Spinal cord (tissue), 10 donors: Measurements from ENCODE around the gene ZMYM5. TPM values are rescaled to one million over a fixed set of nuclear protein-coding genes. Genes with fewer than 3 reads are reported as not detected.
"Not testable (repeated sequence)": the region's sequence is repeated elsewhere in the genome, so short reads cannot be mapped to it uniquely, and the experiment has no call there.

ENCODE experiments used
- DNase-seq, 6 donors: peaks; one replicate each; pipeline versions ENCODE4 v3.0.0 to v3.0.0-alpha.2; 2013 to 2015; ENCODE audit warnings: low spot score in 6 of 6, low read depth in 4 of 6
- H3K27ac ChIP-seq: one replicate; pipeline ENCODE4 v1.5.1; 2013; ENCODE audit warnings: low read depth, low read length, control low read depth
- H3K27me3 ChIP-seq: one replicate; pipeline ENCODE4 v1.6.1; 2013; ENCODE audit warnings: low read length; ENCODE audit not compliant: control insufficient read depth, insufficient read depth
- H3K36me3 ChIP-seq: one replicate; pipeline ENCODE4 v1.6.1; 2013; ENCODE audit warnings: low read length; ENCODE audit not compliant: control insufficient read depth, insufficient read depth
- H3K4me1 ChIP-seq: one replicate; pipeline ENCODE4 v1.6.1; 2013; ENCODE audit warnings: low read length; ENCODE audit not compliant: control insufficient read depth, insufficient read depth
- H3K4me3 ChIP-seq: one replicate; pipeline ENCODE4 v1.5.1; 2013; ENCODE audit warnings: low read depth, low read length, control low read depth
- H3K9me3 ChIP-seq: one replicate; pipeline ENCODE4 v1.6.1; 2013; ENCODE audit warnings: low read length; ENCODE audit not compliant: control insufficient read depth, insufficient read depth
- WGBS: methylation state at CpG from one replicate; pipeline ENCODE4 v1.1.5; 2013; ENCODE audit warnings: missing lambda C conversion rate; ENCODE audit not compliant: insufficient coverage; 5-methylcytosine and 5-hydroxymethylcytosine counted together
- long read RNA-seq, 4 donors: transcript quantifications; one replicate each; lab custom pipeline, GENCODE V29; 2026
- polyA plus RNA-seq, 2 donors: library from polyadenylated mRNA; unstranded; fragments of 120-200 nt; gene quantifications; one replicate each; pipeline ENCODE4 v1.2.1, GENCODE V29; 2013; ENCODE audit not compliant: insufficient read length in 2 of 2
- total RNA-seq, 2 donors: library from RNA; depleted of rRNA in 1 of 2; stranded (reverse); fragments of 120-200 nt in 1 of 2; fragments of >200 nt in 1 of 2; gene quantifications; one replicate each; pipeline versions ENCODE4 v1.2.3 to v1.2.4, GENCODE V29; 2013 to 2014
- donor health status: healthy.

Gene ZMYM5
- total RNA-seq (10 to 100 TPM; 21.1 to 33.9 TPM), polyA plus RNA-seq (10 to 100 TPM; 14.8 to 20.8 TPM)
- long read RNA-seq, donor 1, partial matches to known transcripts: 23 of 27 reads
- long read RNA-seq, donor 1, other reads (novel, unspliced or antisense): 0 of 27 reads
- long read RNA-seq, donor 2, partial matches to known transcripts: 6 of 6 reads
- long read RNA-seq, donor 2, other reads (novel, unspliced or antisense): 0 of 6 reads
- long read RNA-seq, donor 3, partial matches to known transcripts: 20 of 21 reads
- long read RNA-seq, donor 3, other reads (novel, unspliced or antisense): 0 of 21 reads
- long read RNA-seq, donor 4, partial matches to known transcripts: 204 of 208 reads
- long read RNA-seq, donor 4, other reads (novel, unspliced or antisense): 0 of 208 reads

DNA sequence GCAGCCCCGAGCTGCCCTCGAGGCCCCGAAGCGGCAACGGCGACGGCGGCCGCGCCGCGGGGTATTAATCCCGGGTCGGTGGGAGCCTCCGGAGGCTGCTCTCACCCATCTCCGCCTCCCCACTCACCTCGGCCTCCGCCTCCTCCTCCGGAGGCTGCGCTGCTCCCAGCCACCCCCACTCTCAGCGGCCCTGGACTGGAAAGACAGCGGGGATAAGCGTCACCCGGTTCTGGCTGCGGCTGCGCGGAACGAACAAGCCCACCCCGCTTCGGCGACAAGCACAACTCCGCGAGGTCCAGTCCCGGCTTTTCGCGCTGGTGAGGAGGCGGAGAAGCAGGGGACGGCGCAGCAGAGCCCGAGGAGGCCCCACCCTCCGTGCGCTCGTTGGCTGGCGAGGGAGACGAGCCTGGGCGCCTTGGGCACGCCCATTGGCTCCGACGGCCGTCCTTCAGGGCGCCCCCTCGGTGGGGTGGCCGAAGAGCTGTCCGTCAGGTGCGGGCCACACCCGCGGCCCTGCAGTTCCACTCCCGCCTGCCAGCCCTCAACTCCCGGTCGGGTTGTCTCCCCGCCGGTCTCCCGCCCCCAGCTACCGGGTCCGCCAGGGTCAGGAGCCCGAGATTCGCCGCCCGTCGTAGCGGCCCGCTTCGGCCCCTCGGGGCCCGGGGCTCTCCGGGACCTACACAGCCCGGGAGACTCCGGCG lies at the start of gene ZMYM5:
Gene ZMYM5 (minus strand): TSS at position 327 of the 701 bp plus-strand sequence. CDS start 11,469 bp downstream, outside the sequence.
- Histone ChIP-seq H3K27ac (peak within 1 kb of the TSS; percentile 99), H3K36me3 (peaks cover 2% of the 10 kb centered on the region), H3K27me3 (no peaks in the 10 kb centered on the region), H3K4me1 (peaks cover 27% of the 10 kb centered on the region), H3K4me3 (peak within 1 kb of the TSS; percentile 80), H3K9me3 (no peaks in the 10 kb centered on the region)
- under 1% methylated on average over 79 of the region's 79 CpGs for WGBS
- DNase-seq: peak; percentile 94 to 100 (median 98)

DNA sequence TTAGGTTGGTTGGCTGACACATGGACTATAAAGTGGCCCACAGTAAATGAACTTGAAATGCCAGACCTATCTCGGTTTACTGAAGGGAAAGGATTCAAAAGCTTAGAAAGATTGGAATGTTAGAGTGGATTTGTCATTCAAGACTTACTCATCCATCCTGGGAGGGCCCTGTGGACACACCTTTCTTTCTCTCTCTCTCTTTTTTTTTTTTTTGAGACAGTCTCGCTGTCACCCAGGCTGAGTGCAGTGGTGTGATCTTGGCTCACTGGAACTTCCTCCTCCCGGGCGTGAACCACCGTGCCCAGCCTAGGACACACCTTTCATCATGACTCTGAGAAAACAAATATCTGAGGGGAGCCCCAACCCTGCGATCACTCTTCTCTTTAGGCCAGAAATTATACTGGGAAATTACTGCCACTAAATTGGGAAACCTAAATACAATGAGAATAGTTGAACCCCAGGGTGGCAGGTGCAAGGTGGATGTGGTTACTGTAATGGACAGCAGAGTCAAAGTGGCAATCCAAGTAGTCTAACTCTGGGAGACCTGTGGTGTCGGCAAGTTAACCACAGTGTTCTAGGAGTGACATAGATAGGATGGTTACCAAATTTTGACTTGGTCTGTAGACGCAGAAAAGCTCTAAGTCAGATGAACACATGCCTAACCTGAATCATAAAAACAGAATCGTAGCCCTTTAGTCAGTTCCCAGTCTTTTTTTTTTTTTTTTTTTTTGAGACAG lies 47.1 kb upstream of the ZMYM5 start:
- WGBS: 95% methylated on average over 2 of the region's 9 CpGs
- no peak for DNase-seq
- H3K27me3 ChIP-seq: no peaks in the 10 kb centered on the region
- H3K4me1 ChIP-seq: no peaks in the 10 kb centered on the region
- no peaks in the 10 kb centered on the region for H3K36me3 ChIP-seq
- H3K27ac ChIP-seq: no peak overlapping the region
- no peaks in the 10 kb centered on the region for H3K9me3 ChIP-seq
- no peak overlapping the region for H3K4me3 ChIP-seq

DNA sequence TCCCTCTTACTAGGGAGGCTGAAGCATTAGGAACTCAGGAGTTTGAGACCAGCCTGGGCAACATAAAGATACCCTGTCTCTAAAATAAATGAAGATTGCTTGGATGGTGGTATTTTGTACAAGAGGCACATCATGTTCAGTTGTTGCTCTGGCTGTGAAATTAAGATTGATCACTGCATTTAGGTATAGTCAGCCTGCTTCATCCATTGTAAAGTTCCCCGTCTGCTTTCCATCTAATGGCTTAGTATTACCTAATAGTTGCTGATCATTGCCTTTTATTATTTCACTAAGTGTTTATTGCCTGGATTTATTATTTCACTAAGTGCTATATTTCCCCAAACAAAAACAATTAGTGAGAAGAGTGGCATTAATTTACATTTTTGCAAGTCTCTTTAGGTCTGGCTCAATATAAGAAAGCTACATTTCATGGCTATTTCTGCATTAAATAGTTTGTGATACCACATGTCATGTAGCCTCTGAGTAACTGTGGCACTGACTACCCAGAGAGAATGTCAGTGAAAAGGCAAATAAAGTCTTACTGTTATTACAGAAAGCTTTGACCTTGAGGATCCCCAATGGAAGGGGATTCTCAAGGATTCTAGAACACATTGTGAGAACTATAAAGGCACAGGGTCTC lies 45.0 kb upstream of the ZMYM5 start:
- H3K4me1 ChIP-seq: no peaks in the 10 kb centered on the region
- DNase-seq: peak in 1 of 6 donors; percentile 82
- H3K9me3 ChIP-seq: no peaks in the 10 kb centered on the region
- no CpG with 5 or more reads among the region's 1 CpG for WGBS
- no peaks in the 10 kb centered on the region for H3K36me3 ChIP-seq
- H3K27ac ChIP-seq: no peak overlapping the region
- H3K27me3 ChIP-seq: no peaks in the 10 kb centered on the region
- no peak overlapping the region for H3K4me3 ChIP-seq

DNA sequence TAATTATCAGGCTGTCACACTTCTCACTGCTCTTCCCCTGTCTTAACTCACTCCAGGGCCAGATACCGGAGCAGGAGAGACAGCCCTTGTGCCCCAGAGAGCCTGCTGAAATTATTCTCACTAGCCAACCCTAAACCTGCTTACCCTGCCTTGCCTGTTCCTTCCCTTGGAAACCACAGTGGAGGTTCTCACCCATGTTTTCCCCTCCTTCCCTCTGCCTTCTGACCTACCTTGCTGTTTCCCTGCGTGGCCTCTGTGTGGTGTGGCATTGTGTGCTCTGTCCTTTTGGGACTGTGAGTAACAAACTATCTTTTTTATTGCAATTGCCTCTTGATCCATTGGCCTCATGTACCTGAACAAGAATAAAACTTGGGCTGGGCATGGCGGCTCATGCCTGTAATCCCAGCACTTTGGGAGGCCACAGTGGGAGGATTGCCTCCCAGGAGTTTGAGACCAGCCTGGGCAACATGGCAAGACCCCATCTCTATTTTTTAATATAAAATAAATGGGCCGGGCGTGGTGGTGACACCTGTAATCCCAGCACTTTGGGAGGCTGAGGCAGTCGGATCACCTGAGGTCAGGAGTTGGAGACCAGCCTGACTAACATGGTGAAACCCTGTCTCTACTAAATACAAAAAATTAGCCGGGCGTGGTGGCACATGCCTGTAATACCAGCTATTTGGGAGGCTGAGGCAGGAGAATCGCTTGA lies 42.2 kb upstream of the ZMYM5 start:
- not testable (repeated sequence) for H3K9me3 ChIP-seq, H3K4me1 ChIP-seq, H3K4me3 ChIP-seq, H3K27ac ChIP-seq, H3K36me3 ChIP-seq, DNase-seq, H3K27me3 ChIP-seq
- WGBS: 61% methylated on average over 3 of the region's 9 CpGs

DNA sequence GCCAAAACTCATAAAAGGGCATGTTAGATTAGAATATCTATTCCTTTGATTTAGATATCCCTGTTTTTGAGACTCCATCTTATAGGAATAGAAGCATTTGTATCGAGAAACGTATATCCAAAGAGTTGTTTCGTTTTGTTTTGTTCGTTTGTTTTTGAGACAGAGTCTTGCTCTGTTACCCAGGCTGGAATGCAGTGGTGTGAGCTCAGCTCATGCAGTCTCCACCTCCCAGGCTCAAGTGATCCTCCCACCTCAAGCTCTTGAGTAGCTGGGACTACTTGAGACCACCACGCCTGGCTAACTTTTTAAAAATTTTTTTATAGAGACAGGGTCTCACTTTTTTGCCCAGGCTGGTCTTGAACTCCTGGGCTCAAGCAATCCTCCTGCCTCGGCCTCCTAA lies 26.6 kb upstream of the ZMYM5 start:
- Histone ChIP-seq H3K9me3 (no peaks in the 10 kb centered on the region), H3K27ac (no peak overlapping the region), H3K4me3 (no peak overlapping the region), H3K27me3 (no peaks in the 10 kb centered on the region), H3K36me3 (no peaks in the 10 kb centered on the region), H3K4me1 (no peaks in the 10 kb centered on the region)
- whole genome bisulfite sequencing: 100% methylated on average over 1 of the region's 6 CpGs
- no peak for DNase-seq

DNA sequence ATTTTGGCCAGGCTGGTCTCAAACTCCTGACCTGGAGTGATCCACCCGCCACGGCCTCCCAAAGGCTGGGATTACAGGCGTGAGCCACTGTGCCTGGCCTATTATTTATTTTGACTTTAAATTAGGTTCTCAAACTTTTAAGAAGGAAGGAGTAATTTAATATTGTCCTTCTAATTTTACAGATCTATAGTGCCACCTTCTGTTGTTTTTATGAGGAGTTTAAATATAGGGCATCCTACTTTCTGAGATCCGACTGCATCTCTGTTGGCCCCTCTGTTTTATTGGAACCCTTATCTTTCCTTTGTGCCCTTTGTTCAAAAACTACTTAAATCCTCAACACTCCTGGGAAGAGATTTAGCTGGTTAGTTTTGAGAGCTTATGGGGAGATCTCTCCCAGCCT lies 25.4 kb upstream of the ZMYM5 start:
- no peaks in the 10 kb centered on the region for H3K4me1 ChIP-seq

DNA sequence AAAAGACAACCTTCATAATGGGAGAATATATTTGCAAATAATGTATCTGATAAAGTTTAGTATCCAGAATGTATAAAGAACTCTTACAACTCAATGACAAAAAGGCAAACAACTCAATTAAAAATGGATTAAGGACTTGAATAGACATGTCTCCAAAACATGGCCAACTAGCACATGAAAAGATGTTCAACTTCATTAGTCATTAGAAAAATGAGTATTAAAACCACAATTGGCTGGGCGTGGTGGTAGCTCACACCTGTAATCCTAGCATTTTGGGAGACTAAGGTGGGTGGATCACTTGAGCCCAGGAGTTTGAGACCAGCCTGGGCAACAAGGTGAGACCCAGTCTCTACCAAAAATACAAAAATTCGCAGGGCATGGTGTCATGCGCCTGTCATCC lies 18.8 kb upstream of the ZMYM5 start:
- Histone ChIP-seq H3K36me3 (no peaks in the 10 kb centered on the region), H3K4me1 (no peaks in the 10 kb centered on the region), H3K9me3 (peaks cover 2% of the 10 kb centered on the region), H3K27me3 (no peaks in the 10 kb centered on the region), H3K27ac (no peak overlapping the region), H3K4me3 (no peak overlapping the region)
- 100% methylated on average over 1 of the region's 3 CpGs for WGBS
- no peak for DNase-seq

More for the DNA sequence above, 25.4 kb upstream of the ZMYM5 start:
- H3K27me3 ChIP-seq: no peaks in the 10 kb centered on the region
- no CpG with 5 or more reads among the region's 4 CpGs for WGBS
- no peaks in the 10 kb centered on the region for H3K9me3 ChIP-seq
- no peaks in the 10 kb centered on the region for H3K36me3 ChIP-seq
- H3K4me3 ChIP-seq: no peak overlapping the region
- DNase-seq: no peak
- no peak overlapping the region for H3K27ac ChIP-seq

DNA sequence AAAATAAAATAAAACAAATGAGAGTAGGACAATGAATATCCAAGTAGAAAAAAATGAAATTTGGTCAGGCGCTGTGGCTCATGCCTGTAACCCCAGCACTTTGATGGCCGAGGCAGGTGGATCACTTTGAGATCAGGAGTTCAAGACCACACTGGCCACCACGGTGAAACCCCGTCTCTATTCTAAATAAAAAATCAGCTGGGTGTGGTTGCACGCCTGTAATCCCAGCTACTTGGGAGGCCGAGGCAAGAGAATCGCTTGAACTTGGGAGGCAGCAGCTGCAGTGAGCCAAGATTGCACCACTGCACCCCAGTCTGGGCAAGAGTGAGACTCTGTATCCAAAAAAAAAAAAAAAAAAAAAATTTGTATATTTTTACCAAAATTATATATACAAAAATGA lies 18.2 kb upstream of the ZMYM5 start:
- Histone ChIP-seq H3K27me3 (no peaks in the 10 kb centered on the region), H3K4me3 (no peak overlapping the region), H3K27ac (no peak overlapping the region), H3K9me3 (peaks cover 2% of the 10 kb centered on the region), H3K36me3 (no peaks in the 10 kb centered on the region), H3K4me1 (no peaks in the 10 kb centered on the region)
- no peak for DNase-seq
- WGBS: 98% methylated on average over 5 of the region's 7 CpGs
